Ectodermal cell (in vitro differentiated cells): ENCODE data around the gene PSORS1C2.

Experiments
- H3K27ac ChIP-seq: 2 replicates; pipeline ENCODE4 v1.7.0; 2013; ENCODE audit warnings: mild to moderate bottlenecking, low read depth, low read length; ENCODE audit not compliant: insufficient read depth, poor library complexity, severe bottlenecking
- H3K27me3 ChIP-seq: 2 replicates; pipeline ENCODE4 v1.7.0; 2013; ENCODE audit warnings: mild to moderate bottlenecking, low read length; ENCODE audit not compliant: insufficient read depth, control insufficient read depth, poor library complexity, severe bottlenecking
- H3K36me3 ChIP-seq: one replicate; pipeline ENCODE4 v1.7.0; 2013; ENCODE audit warnings: low read length; ENCODE audit not compliant: control insufficient read depth, insufficient read depth
- H3K4me1 ChIP-seq: one replicate; pipeline ENCODE4 v1.7.0; 2013; ENCODE audit warnings: low read length; ENCODE audit not compliant: control insufficient read depth, insufficient read depth
- H3K4me3 ChIP-seq: 2 replicates; pipeline ENCODE4 v1.7.0; 2013; ENCODE audit warnings: low read depth, low read length, control low read depth; ENCODE audit not compliant: insufficient read depth
- H3K9me3 ChIP-seq: 2 replicates; pipeline ENCODE4 v1.7.0; 2013; ENCODE audit warnings: mild to moderate bottlenecking, low read length, moderate library complexity; ENCODE audit not compliant: control insufficient read depth
- WGBS, 2 experiments: methylation state at CpG; one replicate each; pipeline ENCODE4 v1.1.7; 2013; ENCODE audit warnings: missing lambda C conversion rate in 2 of 2; 5-methylcytosine and 5-hydroxymethylcytosine counted together

PSORS1C2 gene

DNA sequence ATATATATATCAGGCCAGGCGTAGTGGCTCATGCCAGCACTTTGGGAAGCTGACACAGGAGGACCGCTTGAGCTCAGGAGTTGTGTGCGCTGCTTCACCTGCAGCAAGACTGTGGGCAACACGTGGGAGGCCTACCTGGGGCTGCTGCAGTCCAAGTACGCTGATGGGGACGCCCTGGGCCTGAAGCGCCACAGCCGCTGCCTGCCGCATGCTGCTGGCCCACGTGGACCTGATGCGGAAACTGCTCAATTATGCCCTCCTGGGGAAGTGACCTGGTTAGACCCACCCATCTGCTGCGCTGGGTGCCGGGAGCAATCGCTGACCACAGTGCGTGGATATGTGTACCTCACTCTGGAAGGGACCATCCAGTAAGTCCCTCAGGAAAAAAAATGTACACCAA, 1.8 kb upstream of the PSORS1C2 start:
- Histone ChIP-seq H3K36me3 (peaks cover 8% of the 10 kb centered on the region), H3K4me3 (no peak overlapping the region), H3K27me3 (no peaks in the 10 kb centered on the region), H3K4me1 (peaks cover 14% of the 10 kb centered on the region), H3K27ac (no peak overlapping the region), H3K9me3 (no peaks in the 10 kb centered on the region)
- WGBS, 2 experiments = 89 to 90% methylated on average over 15 of the region's 15 CpGs

DNA sequence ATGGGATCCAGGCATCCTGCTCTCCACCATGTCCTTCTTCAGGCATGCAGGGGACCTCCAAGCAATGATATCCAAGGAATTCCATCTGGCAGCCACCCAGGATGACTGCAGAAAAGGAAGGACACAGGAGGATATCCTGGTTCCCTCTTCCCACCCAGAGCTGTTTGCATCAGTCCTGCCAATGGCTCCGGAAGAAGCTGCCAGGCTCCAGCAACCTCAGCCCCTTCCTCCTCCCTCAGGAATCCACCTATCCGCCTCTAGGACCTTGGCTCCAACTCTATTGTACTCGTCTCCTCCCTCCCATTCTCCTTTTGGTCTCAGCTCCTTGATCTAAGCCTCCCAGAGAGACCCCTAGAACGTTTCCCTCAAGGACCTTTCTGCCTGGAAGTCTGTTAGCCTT, 733 bp upstream of the PSORS1C2 start:
- H3K27ac ChIP-seq = no peak overlapping the region
- peaks cover 3% of the 10 kb centered on the region for H3K36me3 ChIP-seq
- H3K9me3 ChIP-seq = no peaks in the 10 kb centered on the region
- H3K27me3 ChIP-seq = no peaks in the 10 kb centered on the region
- peaks cover 14% of the 10 kb centered on the region for H3K4me1 ChIP-seq
- 20 to 22% methylated on average over 4 of the region's 4 CpGs for WGBS, 2 experiments
- H3K4me3 ChIP-seq = no peak overlapping the region

DNA sequence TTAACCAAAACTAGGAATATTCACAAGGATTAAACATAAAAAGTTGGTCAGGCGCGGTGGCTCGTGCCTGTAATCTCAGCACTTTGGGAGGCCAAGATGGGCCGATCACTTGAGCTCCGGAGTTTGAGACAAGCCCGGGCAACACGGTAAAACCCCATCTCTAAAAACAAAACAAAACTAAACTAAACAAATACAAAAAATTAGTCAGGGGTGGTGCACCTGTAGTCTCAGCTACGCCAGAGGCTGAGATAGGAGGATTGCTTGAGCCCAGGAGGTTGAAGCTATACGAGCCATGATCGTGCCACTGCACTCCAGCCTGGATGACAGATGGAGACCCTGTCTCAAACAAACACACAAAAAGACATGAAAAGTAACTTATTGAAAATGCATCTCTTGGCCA, 3.2 kb downstream of the PSORS1C2 start:
- H3K27me3 ChIP-seq = no peaks in the 10 kb centered on the region
- 86 to 89% methylated on average over 10 of the region's 10 CpGs for WGBS, 2 experiments
- no peaks in the 10 kb centered on the region for H3K36me3 ChIP-seq
- H3K9me3 ChIP-seq = no peaks in the 10 kb centered on the region
- H3K27ac ChIP-seq = no peak overlapping the region
- no peaks in the 10 kb centered on the region for H3K4me1 ChIP-seq
- H3K4me3 ChIP-seq = no peak overlapping the region

DNA sequence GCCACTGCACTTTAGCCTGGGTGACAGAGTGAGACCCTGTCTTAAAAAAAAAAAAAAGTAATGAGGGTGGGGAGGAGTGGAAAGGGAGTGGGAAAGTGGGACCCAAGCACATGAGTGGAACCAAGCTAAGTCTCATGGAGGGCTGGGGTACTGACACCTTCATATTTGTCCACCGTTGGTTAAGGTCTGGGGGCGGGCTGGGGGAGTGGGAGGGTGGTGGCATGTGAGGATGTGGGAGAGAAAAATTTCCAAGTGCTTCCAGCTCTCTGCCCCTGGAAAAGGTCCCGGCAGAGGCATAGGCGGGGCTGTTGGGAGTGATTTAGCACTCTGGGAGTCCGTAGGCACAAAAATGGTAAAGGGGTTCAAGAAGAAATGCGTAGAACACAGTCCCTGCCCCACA, 6.1 kb downstream of the PSORS1C2 start:
- Histone ChIP-seq H3K36me3 (no peaks in the 10 kb centered on the region), H3K27me3 (no peaks in the 10 kb centered on the region), H3K27ac (no peak overlapping the region), H3K9me3 (no peaks in the 10 kb centered on the region), H3K4me1 (no peaks in the 10 kb centered on the region), H3K4me3 (no peak overlapping the region)
- WGBS, 2 experiments = 75 to 77% methylated on average over 6 of the region's 6 CpGs

DNA sequence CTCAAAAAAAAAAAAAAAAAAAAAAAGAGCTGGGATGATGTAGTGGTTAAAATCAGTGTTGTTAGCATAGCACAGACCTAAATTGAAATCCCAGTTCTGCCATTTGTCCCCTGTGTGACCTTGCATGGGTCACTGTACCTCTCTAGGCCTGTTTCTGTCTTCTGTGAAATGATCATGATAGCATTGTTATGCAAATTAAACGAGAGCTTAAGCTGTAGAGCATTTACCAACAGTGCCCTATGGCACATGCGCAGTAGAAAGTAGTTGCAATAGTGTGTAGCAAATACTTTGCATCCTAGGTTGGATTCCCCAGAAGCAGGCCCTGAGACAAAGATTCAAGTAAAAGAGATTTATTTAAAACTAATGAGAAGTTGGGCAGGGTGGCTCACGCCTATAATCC, 7.3 kb downstream of the PSORS1C2 start:
- no peaks in the 10 kb centered on the region for H3K4me1 ChIP-seq
- H3K36me3 ChIP-seq = no peaks in the 10 kb centered on the region
- no peak overlapping the region for H3K4me3 ChIP-seq
- H3K27ac ChIP-seq = no peak overlapping the region
- H3K9me3 ChIP-seq = no peaks in the 10 kb centered on the region
- WGBS, 2 experiments = 87 to 88% methylated on average over 3 of the region's 3 CpGs
- H3K27me3 ChIP-seq = no peaks in the 10 kb centered on the region

DNA sequence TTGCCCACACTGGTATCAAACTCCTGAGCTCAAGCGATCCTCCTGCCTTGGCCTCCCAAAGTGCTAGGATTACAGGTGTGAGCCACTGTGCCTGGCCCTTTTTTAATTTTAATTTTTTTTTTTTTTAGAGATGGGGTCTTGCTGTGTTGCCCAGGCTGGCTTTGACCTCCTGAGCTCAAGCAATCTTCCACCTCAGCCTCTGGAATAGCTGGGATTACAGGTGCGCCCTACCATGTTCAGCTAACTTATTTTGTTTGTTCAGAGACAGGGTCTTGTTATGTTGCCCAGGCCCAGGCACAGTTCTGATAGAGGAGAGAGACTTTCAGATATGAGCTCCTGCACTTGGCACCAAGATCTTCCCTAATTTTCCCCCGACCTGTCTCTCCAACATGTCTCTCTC, 8.1 kb downstream of the PSORS1C2 start:
- WGBS, 2 experiments = 90 to 96% methylated on average over 3 of the region's 3 CpGs
- no peaks in the 10 kb centered on the region for H3K27me3 ChIP-seq
- no peaks in the 10 kb centered on the region for H3K4me1 ChIP-seq
- H3K27ac ChIP-seq = no peak overlapping the region
- H3K36me3 ChIP-seq = no peaks in the 10 kb centered on the region
- no peaks in the 10 kb centered on the region for H3K9me3 ChIP-seq
- H3K4me3 ChIP-seq = no peak overlapping the region

DNA sequence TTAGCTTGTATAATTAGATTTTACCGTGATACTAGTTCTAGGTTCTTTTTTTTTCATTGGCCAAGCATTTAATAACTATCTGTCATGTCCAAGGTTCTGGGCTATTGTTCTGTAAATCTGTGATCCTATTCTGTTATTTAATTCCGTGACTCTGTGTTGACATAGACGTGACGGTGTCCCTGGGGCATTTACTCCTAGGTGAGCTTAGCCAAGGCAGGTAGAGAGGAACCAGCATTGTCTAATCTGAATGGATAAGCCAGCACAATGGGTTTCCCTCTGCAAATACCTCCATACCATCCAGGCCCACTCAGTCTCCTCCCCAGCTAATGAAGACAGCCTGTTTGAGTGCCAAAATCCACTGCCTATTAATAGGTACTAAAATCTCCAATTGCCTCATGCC, 9.7 kb downstream of the PSORS1C2 start:
- no peaks in the 10 kb centered on the region for H3K9me3 ChIP-seq
- WGBS, 2 experiments = 68 to 81% methylated on average over 4 of the region's 4 CpGs
- peaks cover 6% of the 10 kb centered on the region for H3K4me1 ChIP-seq
- H3K27ac ChIP-seq = no peak overlapping the region
- no peaks in the 10 kb centered on the region for H3K27me3 ChIP-seq
- no peak overlapping the region for H3K4me3 ChIP-seq
- H3K36me3 ChIP-seq = no peaks in the 10 kb centered on the region

DNA sequence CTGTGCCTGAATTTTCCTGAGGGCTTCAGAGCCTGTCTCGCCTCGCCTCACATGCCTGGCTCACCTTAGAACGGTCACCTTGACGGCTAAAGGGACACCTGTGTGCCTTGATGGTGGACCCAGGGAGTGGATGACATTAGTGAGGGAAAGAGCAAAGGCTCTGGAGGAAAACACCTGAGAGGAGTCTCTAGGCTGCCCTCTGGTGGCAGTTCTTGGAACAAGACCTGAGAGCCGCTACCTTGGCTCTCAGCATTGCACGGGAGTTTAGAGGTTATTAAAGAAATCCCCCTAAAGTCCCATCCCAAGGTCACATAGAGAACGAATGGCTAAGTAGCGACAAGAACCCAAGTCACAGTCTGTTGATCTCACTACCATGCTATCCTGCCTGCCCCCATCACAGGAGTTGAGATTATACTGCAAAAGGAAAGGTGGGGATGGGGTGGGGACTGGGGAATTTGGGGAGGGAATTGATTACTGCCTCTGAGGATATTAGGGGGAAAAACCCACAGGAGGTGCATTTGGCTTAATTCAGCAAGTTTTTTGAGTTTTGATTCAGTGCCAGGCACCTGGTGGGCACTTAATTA, 10.7 kb downstream of the PSORS1C2 start:
- Histone ChIP-seq H3K4me1 (peaks cover 11% of the 10 kb centered on the region), H3K36me3 (no peaks in the 10 kb centered on the region), H3K27ac (no peak overlapping the region), H3K27me3 (no peaks in the 10 kb centered on the region), H3K4me3 (no peak overlapping the region), H3K9me3 (no peaks in the 10 kb centered on the region)
- 20 to 23% methylated on average over 8 of the region's 8 CpGs for WGBS, 2 experiments

DNA sequence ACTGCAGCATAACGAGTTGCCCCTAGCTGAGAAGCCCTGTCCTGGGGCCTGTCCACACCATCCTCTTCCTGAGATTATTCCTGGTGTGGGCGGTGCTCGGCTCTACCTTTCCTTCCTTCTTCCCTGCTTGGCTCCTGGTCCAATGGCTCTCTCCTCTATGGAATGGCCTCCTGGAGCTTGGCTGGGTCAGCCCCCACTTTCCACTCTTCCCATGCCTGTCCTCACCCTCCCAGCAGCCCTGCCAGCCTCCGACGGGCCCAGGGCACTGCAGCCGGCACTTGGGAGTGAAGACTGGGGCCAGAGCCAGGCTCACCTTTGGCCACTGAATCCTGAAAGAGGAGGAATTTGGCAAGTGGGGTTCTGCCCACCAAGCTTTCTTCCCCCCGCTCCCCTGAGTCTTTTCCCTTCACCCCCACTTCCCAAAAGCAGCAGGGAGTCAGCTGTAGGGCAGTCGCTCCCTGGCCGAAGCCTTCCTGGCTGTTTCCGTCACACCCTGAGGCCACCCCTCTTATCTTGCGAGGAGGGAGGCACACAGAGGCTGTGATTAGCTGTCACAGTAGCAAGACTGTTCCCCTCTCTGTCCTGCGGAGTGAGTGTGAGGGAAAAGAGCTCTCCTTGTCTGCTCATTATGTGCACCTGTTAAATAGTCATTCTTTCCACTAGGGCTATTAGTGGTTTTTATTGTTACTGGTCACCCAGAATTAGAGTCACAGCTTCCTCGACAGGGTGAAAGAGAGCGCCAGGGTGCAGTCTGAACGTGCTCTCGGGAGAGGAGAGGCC, 12.3 kb downstream of the PSORS1C2 start:
- Histone ChIP-seq H3K4me3 (no peak overlapping the region), H3K27me3 (no peaks in the 10 kb centered on the region), H3K36me3 (no peaks in the 10 kb centered on the region), H3K9me3 (no peaks in the 10 kb centered on the region), H3K27ac (no peak overlapping the region), H3K4me1 (peaks cover 11% of the 10 kb centered on the region)
- WGBS, 2 experiments = 74% methylated on average over 16 of the region's 16 CpGs

DNA sequence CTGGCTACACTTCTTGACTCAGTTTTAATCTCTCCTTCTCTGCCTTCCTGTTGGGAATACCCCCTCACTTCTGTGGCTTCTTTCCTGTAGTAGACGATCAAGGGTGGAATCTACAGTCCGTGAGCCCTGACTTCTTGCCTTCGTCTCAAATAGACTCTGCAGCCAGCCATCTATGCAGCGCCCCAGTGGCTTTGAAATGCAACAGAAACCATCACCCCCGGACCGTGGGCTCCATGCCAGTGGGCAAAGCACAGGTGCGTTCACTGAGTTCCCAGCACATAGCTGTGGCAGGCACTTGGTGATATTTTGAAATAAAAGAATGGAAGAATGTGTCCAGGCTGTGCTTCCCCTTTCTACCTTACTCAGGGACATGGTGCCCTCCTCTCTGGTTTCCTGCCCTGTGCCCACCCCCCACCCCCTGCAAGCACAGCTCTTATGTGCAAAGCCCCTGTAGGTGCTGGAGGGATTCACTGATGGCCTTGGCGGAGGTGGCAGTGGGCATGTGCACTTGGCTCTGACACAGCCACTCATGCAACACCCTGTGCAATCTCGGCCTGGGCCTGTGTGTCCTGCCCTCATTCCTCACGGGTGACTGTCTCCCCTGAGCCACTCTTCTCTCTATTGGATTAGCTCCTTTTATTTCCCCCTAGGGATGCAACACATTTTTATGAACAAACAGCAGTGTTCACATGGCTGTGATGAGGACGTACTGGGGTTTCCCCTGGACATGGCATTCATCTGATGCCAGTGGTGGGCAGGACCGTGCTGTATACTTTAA, 13.1 kb downstream of the PSORS1C2 start:
- no peak overlapping the region for H3K4me3 ChIP-seq
- H3K27me3 ChIP-seq = no peaks in the 10 kb centered on the region
- H3K4me1 ChIP-seq = peaks cover 11% of the 10 kb centered on the region
- H3K27ac ChIP-seq = no peak overlapping the region
- H3K9me3 ChIP-seq = no peaks in the 10 kb centered on the region
- no peaks in the 10 kb centered on the region for H3K36me3 ChIP-seq
- WGBS, 2 experiments = 92 to 95% methylated on average over 12 of the region's 12 CpGs
